B cell (primary cell): ENCODE results near the gene ARHGAP15. TPM values are rescaled to one million over a fixed set of nuclear protein-coding genes. Genes with fewer than 3 reads are reported as not detected.

Experiments used
- ATAC-seq: fragments of 200-7000 bp; cut with Tn5 transposase; one replicate; pipeline ENCODE4 v1.10.0; 2021; ENCODE audit warnings: low read depth, mild to moderate bottlenecking, moderate number of reproducible peaks, moderate library complexity
- CTCF ChIA-PET: fragments of 350-600 bp; sonication (Branson Sonifier 250); formaldehyde crosslinking; loops from one replicate; lab custom pipeline; 2021; ENCODE audit warnings: antibody characterized with exemption, inconsistent platforms; lab: Charles Lee
- POLR2A ChIA-PET: fragments of 350-600 bp; sonication (Branson Sonifier 250); formaldehyde crosslinking; loops from one replicate; lab custom pipeline; 2021; ENCODE audit warnings: antibody characterized with exemption; lab: Charles Lee
- DNase-seq: peaks from one replicate; pipeline ENCODE4 v3.0.0; 2013
- H2AFZ ChIP-seq: 2 replicates; pipeline ENCODE4 v1.6.1; 2012; ENCODE audit warnings: mild to moderate bottlenecking, low read depth, low read length; ENCODE audit not compliant: insufficient read depth, poor library complexity, severe bottlenecking
- H3K27ac ChIP-seq, 2 donors: 1 replicate in 1 of 2; 2 replicates in 1 of 2; pipeline ENCODE4 v1.5.1; 2012 to 2013; ENCODE audit warnings: low read length in 2 of 2, mild to moderate bottlenecking in 2 of 2, moderate library complexity in 1 of 2
- H3K27me3 ChIP-seq, 4 experiments: fragments of 200-600 bp in 1 of 4; sonication (generic) in 1 of 4; replicated peaks in 1 of 4; 1 replicate in 2 of 4; 2 replicates in 2 of 4; pipeline versions ENCODE4 v1.6.1 to v1.7.0; 2013 to 2016; ENCODE audit warnings: low read length in 3 of 4, mild to moderate bottlenecking in 2 of 4, mixed read lengths in 1 of 4, moderate library complexity in 1 of 4; ENCODE audit not compliant: insufficient read depth in 4 of 4, control insufficient read depth in 3 of 4; ENCODE audit errors: control extremely low read depth in 1 of 4
- H3K36me3 ChIP-seq, 2 experiments: replicated peaks in 1 of 2; 1 replicate in 1 of 2; 2 replicates in 1 of 2; pipeline versions ENCODE4 v1.6.1 to v1.7.1; 2013; ENCODE audit warnings: low read length in 1 of 2; ENCODE audit not compliant: insufficient read depth in 2 of 2, control insufficient read depth in 1 of 2; ENCODE audit errors: control extremely low read depth in 1 of 2, extremely low read depth in 1 of 2
- H3K4me1 ChIP-seq, 2 donors: fragments of 200-600 bp in 1 of 2; sonication (generic) in 1 of 2; 1 replicate in 1 of 2; 2 replicates in 1 of 2; pipeline versions ENCODE4 v1.5.1 to v1.6.1; 2013 to 2017; ENCODE audit warnings: low read length in 2 of 2; ENCODE audit not compliant: control insufficient read depth in 2 of 2, insufficient read depth in 2 of 2
- H3K4me2 ChIP-seq: replicated peaks from 2 replicates; pipeline ENCODE3; 2012; ENCODE audit warnings: mild to moderate bottlenecking, low read depth, low read length; ENCODE audit not compliant: poor library complexity, severe bottlenecking
- H3K4me3 ChIP-seq, 5 experiments: fragments of 200-600 bp in 1 of 5; sonication (generic) in 1 of 5; 1 replicate in 3 of 5; 2 replicates in 2 of 5; pipeline versions ENCODE4 v1.5.1 to v1.7.0; 2011 to 2016; ENCODE audit warnings: low read length in 4 of 5, mild to moderate bottlenecking in 4 of 5, low read depth in 2 of 5, control low read depth in 1 of 5, moderate library complexity in 1 of 5; ENCODE audit not compliant: insufficient read depth in 1 of 5; ENCODE audit errors: control extremely low read depth in 1 of 5, extremely low read depth in 1 of 5
- H3K79me2 ChIP-seq: fragments of 200-600 bp; sonication (generic); one replicate; pipeline ENCODE4 v1.6.0; 2016; ENCODE audit warnings: low read length; ENCODE audit not compliant: control insufficient read depth, insufficient read depth
- H3K9ac ChIP-seq: fragments of 200-600 bp; sonication (generic); 2 replicates; pipeline ENCODE4 v1.6.1; 2017; ENCODE audit warnings: mild to moderate bottlenecking, low read length, moderate library complexity
- H3K9me3 ChIP-seq, 3 donors: one replicate each; pipeline versions ENCODE4 v1.6.1 to v1.7.1; 2013; ENCODE audit warnings: low read length in 2 of 3; ENCODE audit not compliant: control insufficient read depth in 2 of 3, insufficient read depth in 1 of 3; ENCODE audit errors: control extremely low read depth in 1 of 3
- H4K20me1 ChIP-seq: 2 replicates; pipeline ENCODE4 v1.6.0; 2012; ENCODE audit warnings: mild to moderate bottlenecking, low read length; ENCODE audit not compliant: insufficient read depth, control insufficient read depth, poor library complexity, severe bottlenecking
- H3K27ac Mint-ChIP-seq: one replicate; pipeline ENCODE4 v1.8.0; 2021; ENCODE audit warnings: mixed read lengths
- H3K27me3 Mint-ChIP-seq: one replicate; pipeline ENCODE4 v1.8.0; 2021; ENCODE audit warnings: mixed read lengths
- H3K4me1 Mint-ChIP-seq: one replicate; pipeline ENCODE4 v1.8.0; 2021; ENCODE audit warnings: mixed read lengths
- H3K4me3 Mint-ChIP-seq: one replicate; pipeline ENCODE4 v1.8.0; 2021; ENCODE audit warnings: mixed read lengths
- H3K9me3 Mint-ChIP-seq: one replicate; pipeline ENCODE4 v1.8.0; 2022; ENCODE audit warnings: mixed read lengths; ENCODE audit not compliant: insufficient read depth
- CTCF ChIP-seq: fragments of 200-600 bp; IDR thresholded peaks from one replicate; pipeline ENCODE4 v1.8.0; 2022; ENCODE audit warnings: antibody characterized with exemption, mild to moderate bottlenecking
- EZH2 ChIP-seq: IDR thresholded peaks from 2 replicates; pipeline ENCODE4 v1.6.1; 2012; ENCODE audit warnings: borderline replicate concordance, low read depth, mild to moderate bottlenecking, moderate library complexity, low read length; ENCODE audit not compliant: insufficient read depth, poor library complexity, severe bottlenecking
- WGBS: methylation state at CpG from one replicate; pipeline ENCODE4 v1.1.5; 2013; ENCODE audit warnings: missing lambda C conversion rate; ENCODE audit not compliant: insufficient coverage; 5-methylcytosine and 5-hydroxymethylcytosine counted together
- intact Hi-C: fragments of 100-400 bp; cut with micrococcal nuclease; formaldehyde crosslinking; loops from one replicate; pipeline ENCODE4 v1.10.0; 2022
- polyA plus RNA-seq: library from polyadenylated mRNA; depleted of rRNA; stranded (reverse); fragments of >200 nt; gene quantifications from 2 replicates; pipeline ENCODE4 v1.2.3, GENCODE V29; 2012
- total RNA-seq, 2 donors: library from RNA; stranded (reverse); fragments of 120-200 nt in 1 of 2; gene quantifications; 1 replicate in 1 of 2; 2 replicates in 1 of 2; pipeline versions ENCODE4 v1.2.3 to v1.2.4, GENCODE V29; 2013 to 2022

ARHGAP15 gene
- total and polyA plus RNA-seq, 2 donors (not counting 1 experiment from before 2014, with no cell fraction given), result 58.6 to 187 TPM

GRCh38 chr2:143603846-143604565, 474.8 kb downstream of the ARHGAP15 start:
- no peak overlapping the region for H3K27ac Mint-ChIP-seq
- H3K4me1 ChIP-seq, result no peaks in the 10 kb centered on the region
- no peaks in the 10 kb centered on the region for H3K79me2 ChIP-seq
- intact Hi-C loops, result no loop called here
- H3K4me3 Mint-ChIP-seq, result no peak overlapping the region
- no peak overlapping the region for H3K27ac ChIP-seq
- no peak overlapping the region for H3K4me2 ChIP-seq
- peaks cover 6% of the 10 kb centered on the region for H4K20me1 ChIP-seq
- TF ChIP-seq CTCF, result no peak
- TF ChIP-seq EZH2, result no peak
- CTCF ChIA-PET, result interaction anchor here (1.5 kb wide), 1 partner anchor 10 kb away, joined by 4 read pairs; no protein-coding TSS in a partner anchor
- no peak overlapping the region for H3K4me3 ChIP-seq
- POLR2A ChIA-PET, result no interaction called here
- no peaks in the 10 kb centered on the region for H3K27me3 ChIP-seq
- no peak overlapping the region for H3K9ac ChIP-seq
- H3K27me3 Mint-ChIP-seq, result no peaks in the 10 kb centered on the region
- no peaks in the 10 kb centered on the region for H3K9me3 ChIP-seq
- peaks cover 2% of the 10 kb centered on the region for H3K4me1 Mint-ChIP-seq
- ATAC-seq (no peak), DNase-seq (no peak)
- no CpG with 5 or more reads among the region's 4 CpGs for WGBS
- H3K9me3 Mint-ChIP-seq, result no peaks in the 10 kb centered on the region
- H3K36me3 ChIP-seq, result peaks cover 2 to 28% of the 10 kb centered on the region in 2 experiments
- no peak overlapping the region for H2AFZ ChIP-seq

GRCh38 chr2:143604566-143604959, 475.3 kb downstream of the ARHGAP15 start:
- H3K79me2 ChIP-seq, result no peaks in the 10 kb centered on the region
- H2AFZ ChIP-seq, result no peak overlapping the region
- H3K27me3 ChIP-seq, result no peaks in the 10 kb centered on the region
- H4K20me1 ChIP-seq, result peaks cover 6% of the 10 kb centered on the region
- no peak overlapping the region for H3K27ac ChIP-seq
- H3K9me3 ChIP-seq, result no peaks in the 10 kb centered on the region
- no peak for ATAC-seq
- H3K4me1 ChIP-seq, result no peaks in the 10 kb centered on the region
- POLR2A ChIA-PET, result no interaction called here
- no peaks in the 10 kb centered on the region for H3K9me3 Mint-ChIP-seq
- CTCF ChIA-PET, result interaction anchor here (0.6 to 1.5 kb wide), 2 partner anchors 10 to 569 kb away, joined by 3 to 4 read pairs; no protein-coding TSS in a partner anchor
- H3K4me1 Mint-ChIP-seq, result peaks cover 2% of the 10 kb centered on the region
- no CpG with 5 or more reads among the region's 5 CpGs for WGBS
- H3K27me3 Mint-ChIP-seq, result no peaks in the 10 kb centered on the region
- TF ChIP-seq CTCF, result no peak
- TF ChIP-seq EZH2, result no peak
- H3K9ac ChIP-seq, result no peak overlapping the region
- H3K4me3 ChIP-seq, result no peak overlapping the region
- intact Hi-C loops, result no loop called here
- H3K36me3 ChIP-seq, result peaks cover 2 to 28% of the 10 kb centered on the region in 2 experiments
- DNase-seq, result no peak
- H3K4me3 Mint-ChIP-seq, result no peak overlapping the region
- no peak overlapping the region for H3K27ac Mint-ChIP-seq
- no peak overlapping the region for H3K4me2 ChIP-seq
